GM06990 (cell line): ENCODE results near the gene KLHL21.

Experiments
- DNase-seq: peaks from one replicate; pipeline ENCODE4 v3.0.0-alpha.2; 2011; ENCODE audit not compliant: insufficient read length; ENCODE audit errors: extremely low read depth
- H3K27me3 ChIP-seq: replicated peaks from 2 replicates; pipeline ENCODE4 v1.6.0; 2011; ENCODE audit warnings: low read length; ENCODE audit not compliant: control insufficient read depth, insufficient read depth
- H3K36me3 ChIP-seq: 2 replicates; pipeline ENCODE4 v1.5.1; 2011; ENCODE audit warnings: low read length; ENCODE audit not compliant: control insufficient read depth, insufficient read depth
- H3K4me3 ChIP-seq: replicated peaks from 2 replicates; pipeline ENCODE4 v1.5.1; 2011; ENCODE audit warnings: low read depth, mild to moderate bottlenecking, control low read depth, low read length
- TF ChIP-seq, protein P1 (sequence below): IDR thresholded peaks from 2 replicates; pipeline ENCODE4 v1.5.1; 2011; ENCODE audit warnings: low read length, control low read depth, mild to moderate bottlenecking, inconsistent platforms; ENCODE audit not compliant: insufficient read depth, poor library complexity, severe bottlenecking

Gene KLHL21

DNA sequence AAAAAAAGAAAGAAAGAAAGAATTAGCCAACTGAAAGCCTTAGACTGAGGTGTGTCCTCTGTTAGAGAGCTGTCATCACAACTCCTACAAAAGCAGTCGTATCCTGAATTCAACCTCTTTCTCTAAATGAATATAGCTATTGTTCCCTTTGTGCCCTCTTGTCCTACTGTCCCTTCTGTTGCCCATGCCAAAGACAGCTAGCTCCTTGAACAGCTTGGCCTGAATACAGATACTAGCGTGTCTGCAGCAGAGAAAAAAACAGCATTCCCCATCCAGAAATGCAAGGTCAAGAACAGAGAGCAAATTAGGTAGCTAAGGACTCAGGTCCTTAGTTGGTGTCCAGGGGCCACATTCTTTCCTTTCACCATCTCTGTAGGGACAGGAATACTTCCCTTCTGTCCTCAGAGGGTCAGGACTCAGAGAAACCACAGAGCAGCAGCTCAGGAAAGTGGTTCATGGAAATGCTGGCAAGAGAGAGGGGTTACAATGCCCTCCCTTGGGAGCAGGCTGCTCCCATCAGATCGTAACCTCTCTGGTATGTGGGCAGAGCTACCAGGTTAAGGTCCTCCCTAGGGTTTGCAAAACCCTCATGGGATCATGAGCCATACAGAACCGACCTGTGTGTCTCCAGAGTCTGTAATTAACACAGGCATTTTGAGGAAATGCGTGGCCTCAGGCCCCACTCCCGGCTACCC, 24.7 kb downstream of the KLHL21 start:
- Histone ChIP-seq H3K36me3 (no peaks in the 10 kb centered on the region), H3K27me3 (no peaks in the 10 kb centered on the region), H3K4me3 (no peak overlapping the region)
- no peak for DNase-seq
- TF ChIP-seq, protein P1, sequence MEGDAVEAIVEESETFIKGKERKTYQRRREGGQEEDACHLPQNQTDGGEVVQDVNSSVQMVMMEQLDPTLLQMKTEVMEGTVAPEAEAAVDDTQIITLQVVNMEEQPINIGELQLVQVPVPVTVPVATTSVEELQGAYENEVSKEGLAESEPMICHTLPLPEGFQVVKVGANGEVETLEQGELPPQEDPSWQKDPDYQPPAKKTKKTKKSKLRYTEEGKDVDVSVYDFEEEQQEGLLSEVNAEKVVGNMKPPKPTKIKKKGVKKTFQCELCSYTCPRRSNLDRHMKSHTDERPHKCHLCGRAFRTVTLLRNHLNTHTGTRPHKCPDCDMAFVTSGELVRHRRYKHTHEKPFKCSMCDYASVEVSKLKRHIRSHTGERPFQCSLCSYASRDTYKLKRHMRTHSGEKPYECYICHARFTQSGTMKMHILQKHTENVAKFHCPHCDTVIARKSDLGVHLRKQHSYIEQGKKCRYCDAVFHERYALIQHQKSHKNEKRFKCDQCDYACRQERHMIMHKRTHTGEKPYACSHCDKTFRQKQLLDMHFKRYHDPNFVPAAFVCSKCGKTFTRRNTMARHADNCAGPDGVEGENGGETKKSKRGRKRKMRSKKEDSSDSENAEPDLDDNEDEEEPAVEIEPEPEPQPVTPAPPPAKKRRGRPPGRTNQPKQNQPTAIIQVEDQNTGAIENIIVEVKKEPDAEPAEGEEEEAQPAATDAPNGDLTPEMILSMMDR = no peak

DNA sequence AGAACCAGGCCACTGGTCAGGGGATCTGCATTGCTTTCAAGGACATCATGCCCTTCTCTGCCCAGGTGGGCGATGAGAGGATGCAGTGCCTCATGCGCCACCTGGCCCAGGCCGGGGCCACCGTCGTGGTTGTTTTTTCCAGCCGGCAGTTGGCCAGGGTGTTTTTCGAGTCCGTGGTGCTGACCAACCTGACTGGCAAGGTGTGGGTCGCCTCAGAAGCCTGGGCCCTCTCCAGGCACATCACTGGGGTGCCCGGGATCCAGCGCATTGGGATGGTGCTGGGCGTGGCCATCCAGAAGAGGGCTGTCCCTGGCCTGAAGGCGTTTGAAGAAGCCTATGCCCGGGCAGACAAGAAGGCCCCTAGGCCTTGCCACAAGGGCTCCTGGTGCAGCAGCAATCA, 27.9 kb downstream of the KLHL21 start:
- no peak for DNase-seq
- H3K36me3 ChIP-seq = no peaks in the 10 kb centered on the region
- TF ChIP-seq, protein P1 = no peak
- no peak overlapping the region for H3K4me3 ChIP-seq
- H3K27me3 ChIP-seq = no peaks in the 10 kb centered on the region

DNA sequence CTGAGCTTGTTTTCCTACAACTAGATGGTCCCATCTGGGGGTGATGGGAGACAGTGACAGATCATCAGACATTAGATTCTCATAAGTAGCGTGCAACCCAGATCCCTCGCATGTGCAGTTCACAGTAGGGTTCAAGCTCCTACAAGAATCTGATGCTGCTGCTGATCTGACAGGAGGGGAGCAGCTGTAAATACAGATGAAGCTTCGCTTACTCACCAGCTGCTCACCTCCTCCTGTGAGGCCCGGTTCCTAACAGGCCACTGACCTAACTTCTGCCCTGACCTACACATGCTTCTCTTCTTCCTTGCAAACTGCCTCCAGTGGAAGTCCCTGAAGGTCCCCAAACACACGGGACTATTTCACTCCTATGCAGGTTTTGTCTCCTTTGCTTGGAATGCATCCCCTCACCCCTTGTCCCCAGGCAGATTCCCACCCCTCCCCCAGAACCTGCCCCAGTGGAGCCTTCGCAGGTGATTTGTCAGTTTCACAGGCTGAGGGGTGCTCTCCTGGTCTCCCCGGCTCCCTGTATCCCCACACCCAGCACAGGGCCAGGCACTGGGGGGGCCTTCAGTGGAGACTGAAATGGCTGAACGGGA, 28.5 kb downstream of the KLHL21 start:
- H3K27me3 ChIP-seq = no peaks in the 10 kb centered on the region
- TF ChIP-seq, protein P1 = no peak
- no peak overlapping the region for H3K4me3 ChIP-seq
- no peak for DNase-seq
- no peaks in the 10 kb centered on the region for H3K36me3 ChIP-seq

DNA sequence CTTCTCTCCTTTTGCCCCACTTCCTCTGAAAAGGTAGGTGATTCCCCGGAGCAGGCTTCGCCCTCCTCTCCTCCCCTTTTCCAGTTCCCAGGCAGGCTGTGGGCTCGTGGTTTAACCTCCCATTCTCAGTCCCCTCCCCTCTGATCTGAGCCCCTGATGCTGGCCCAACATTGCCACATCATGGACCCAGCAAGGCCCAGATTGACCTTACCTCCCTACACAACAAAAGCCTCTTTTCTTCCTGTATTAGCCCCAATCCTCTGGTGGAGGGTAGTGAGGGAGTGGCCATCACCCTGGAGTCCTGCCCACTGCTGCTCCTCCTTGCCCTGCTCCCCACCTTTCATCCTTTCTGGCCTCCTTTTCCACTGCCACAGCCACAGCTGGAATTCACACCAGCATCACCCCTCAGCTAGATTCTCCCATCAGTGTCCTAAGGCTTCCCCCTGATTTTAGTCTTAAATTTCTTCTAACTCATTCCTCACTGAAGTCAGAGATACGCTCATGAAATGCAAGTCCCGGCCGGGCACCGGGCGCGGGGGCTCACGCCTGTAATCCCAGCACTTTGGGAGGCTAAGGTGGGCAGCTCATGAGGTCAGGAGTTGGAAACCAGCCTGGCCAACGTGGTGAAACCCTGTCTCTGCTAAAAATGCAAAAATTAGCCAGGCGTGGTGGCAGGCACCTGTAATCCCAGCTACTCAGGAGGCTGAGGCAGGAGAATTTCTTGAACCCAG, 29.9 kb downstream of the KLHL21 start:
- Histone ChIP-seq H3K4me3 (no peak overlapping the region), H3K27me3 (no peaks in the 10 kb centered on the region), H3K36me3 (no peaks in the 10 kb centered on the region)
- TF ChIP-seq, protein P1 = no peak
- DNase-seq = no peak

DNA sequence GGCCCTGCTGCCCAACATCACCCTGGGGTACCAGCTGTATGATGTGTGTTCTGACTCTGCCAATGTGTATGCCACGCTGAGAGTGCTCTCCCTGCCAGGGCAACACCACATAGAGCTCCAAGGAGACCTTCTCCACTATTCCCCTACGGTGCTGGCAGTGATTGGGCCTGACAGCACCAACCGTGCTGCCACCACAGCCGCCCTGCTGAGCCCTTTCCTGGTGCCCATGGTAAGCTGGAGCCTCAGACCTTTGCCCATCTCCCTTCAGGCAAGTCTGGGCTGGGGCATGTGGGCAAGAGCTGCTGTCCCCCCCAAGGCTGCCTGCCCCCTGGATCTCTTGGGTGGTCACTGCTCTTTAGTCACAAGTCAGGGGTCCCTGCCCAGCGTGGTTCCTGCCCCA, 31.7 kb downstream of the KLHL21 start:
- TF ChIP-seq, protein P1 = no peak
- DNase-seq = no peak
- no peak overlapping the region for H3K4me3 ChIP-seq
- no peaks in the 10 kb centered on the region for H3K27me3 ChIP-seq
- H3K36me3 ChIP-seq = no peaks in the 10 kb centered on the region
